Measurements from ENCODE around the gene TSTD1.

Gene TSTD1

GRCh38 chr1:161038523-161039153 is at the start of gene TSTD1:
TSS of gene TSTD1 (minus strand) at chr1:161038964. CDS start at chr1:161038889, 75 bp downstream.
- Histone ChIP-seq H3K27me3 (ENCODE audit: control insufficient read depth, insufficient read depth, low read length) (no peaks in the 10 kb centered on the region), H3K9ac (peak within 1 kb of the TSS; percentile 46), H2AFZ (peak within 1 kb of the TSS; percentile 83), H3K27ac (peak within 1 kb of the TSS; percentile 79), H3K4me3 (ENCODE audit: low read depth, low read length) (peak within 1 kb of the TSS; percentile 80), H3K79me2 (no peaks in the 10 kb centered on the region), H3K36me3 (ENCODE audit: control insufficient read depth, insufficient read depth, low read length) (no peaks in the 10 kb centered on the region), H3K4me2 (ENCODE audit: low read length) (peak within 1 kb of the TSS; percentile 83), H3K4me1 (no peaks in the 10 kb centered on the region), H3K9me3 (ENCODE audit: control insufficient read depth, low read length) (no peaks in the 10 kb centered on the region)
- no peak for TF ChIP-seq CTCF (IDR thresholded peaks at IDR 0.05)

- Histone ChIP-seq H3K27me3 (ENCODE audit: control insufficient read depth, insufficient read depth, low read length) (no peaks in the 10 kb centered on the region), H3K4me1 (no peaks in the 10 kb centered on the region), H3K9me3 (ENCODE audit: control insufficient read depth, low read length) (no peaks in the 10 kb centered on the region), H3K79me2 (no peaks in the 10 kb centered on the region), H3K9ac (no peak overlapping the region), H3K36me3 (ENCODE audit: control insufficient read depth, insufficient read depth, low read length) (no peaks in the 10 kb centered on the region), H3K4me3 (ENCODE audit: low read depth, low read length) (no peak overlapping the region), H3K27ac (no peak overlapping the region), H3K4me2 (ENCODE audit: low read length) (no peak overlapping the region), H2AFZ (no peak overlapping the region)
- no peak for TF ChIP-seq CTCF (IDR thresholded peaks at IDR 0.05)
Observed at GRCh38 chr1:161086457-161086856, 47.7 kb upstream of the TSTD1 start.

- Histone ChIP-seq H3K4me3 (ENCODE audit: low read depth, low read length) (no peak overlapping the region), H3K4me1 (no peaks in the 10 kb centered on the region), H3K27me3 (ENCODE audit: control insufficient read depth, insufficient read depth, low read length) (no peaks in the 10 kb centered on the region), H3K27ac (no peak overlapping the region), H3K9me3 (ENCODE audit: control insufficient read depth, low read length) (no peaks in the 10 kb centered on the region), H2AFZ (no peak overlapping the region), H3K36me3 (ENCODE audit: control insufficient read depth, insufficient read depth, low read length) (no peaks in the 10 kb centered on the region), H3K9ac (no peak overlapping the region), H3K4me2 (ENCODE audit: low read length) (no peak overlapping the region), H3K79me2 (no peaks in the 10 kb centered on the region)
- no peak for TF ChIP-seq CTCF (IDR thresholded peaks at IDR 0.05)
Observed at GRCh38 chr1:161085165-161085564, 46.4 kb upstream of the TSTD1 start.

- no peak overlapping the region for H3K9ac ChIP-seq
- H3K4me1 ChIP-seq, result no peaks in the 10 kb centered on the region
- no peak overlapping the region for H3K4me3 ChIP-seq (ENCODE audit: low read depth, low read length)
Observed at GRCh38 chr1:161084597-161084988, 45.8 kb upstream of the TSTD1 start.

More at GRCh38 chr1:161084597-161084988, 45.8 kb upstream of the TSTD1 start:
- no peak for TF ChIP-seq CTCF (IDR thresholded peaks at IDR 0.05)
- Histone ChIP-seq H3K27me3 (ENCODE audit: control insufficient read depth, insufficient read depth, low read length) (no peaks in the 10 kb centered on the region), H2AFZ (no peak overlapping the region), H3K27ac (no peak overlapping the region), H3K4me2 (ENCODE audit: low read length) (no peak overlapping the region), H3K36me3 (ENCODE audit: control insufficient read depth, insufficient read depth, low read length) (no peaks in the 10 kb centered on the region), H3K9me3 (ENCODE audit: control insufficient read depth, low read length) (no peaks in the 10 kb centered on the region), H3K79me2 (no peaks in the 10 kb centered on the region)

All from parathyroid adenoma (tissue), 2 donors.